HG03460 (cell line): Measurements from ENCODE around the gene MANEA.
"Not testable (repeated sequence)": the region's sequence is repeated elsewhere in the genome, so short reads cannot be mapped to it uniquely, and the experiment has no call there.

ENCODE experiments used
- ATAC-seq: cut with Tn5 transposase; IDR thresholded peaks from one replicate; pipeline ENCODE4 v1.9.1; 2021; ENCODE audit not compliant: unreplicated experiment

MANEA gene

DNA sequence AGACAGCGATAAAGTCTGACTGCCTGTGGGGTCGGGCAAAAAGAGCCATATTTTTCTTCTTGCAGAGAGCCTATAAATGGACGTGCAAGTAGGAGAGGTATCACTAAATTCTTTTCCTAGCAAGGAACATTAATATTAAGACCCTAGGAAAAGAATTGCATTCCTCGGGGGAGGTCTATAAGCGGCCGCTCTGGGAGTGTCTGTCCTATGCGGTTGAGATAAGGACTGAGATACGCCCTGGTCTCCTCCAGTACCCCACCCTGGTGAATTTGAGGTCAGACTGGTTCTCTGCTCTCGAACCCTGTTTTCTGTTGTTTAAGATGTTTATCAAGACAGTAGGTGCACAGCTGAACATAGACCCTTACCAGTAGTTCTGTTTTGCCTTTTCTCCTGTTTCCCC is 6.9 kb downstream of the MANEA start:
- ATAC-seq, result not testable (repeated sequence)

DNA sequence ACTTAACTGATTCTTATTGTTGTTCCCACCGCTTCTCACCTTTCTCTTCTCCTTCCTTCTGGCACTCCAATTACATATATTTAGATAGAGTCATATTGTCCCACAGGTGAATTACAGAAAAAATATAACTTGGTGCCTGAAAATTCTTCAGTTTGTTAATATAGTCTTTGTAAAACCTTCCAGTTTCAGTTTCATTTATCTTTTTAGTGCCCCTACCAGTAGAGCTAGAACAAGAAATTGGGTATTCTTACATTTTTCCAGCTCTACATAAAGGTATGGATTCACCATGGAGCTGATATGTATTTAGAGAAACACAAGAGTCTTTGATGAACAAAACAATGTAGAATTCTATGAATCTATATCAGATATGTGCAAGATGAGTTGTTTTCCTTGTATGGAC is 10.7 kb downstream of the MANEA start:
- no peak for ATAC-seq

DNA sequence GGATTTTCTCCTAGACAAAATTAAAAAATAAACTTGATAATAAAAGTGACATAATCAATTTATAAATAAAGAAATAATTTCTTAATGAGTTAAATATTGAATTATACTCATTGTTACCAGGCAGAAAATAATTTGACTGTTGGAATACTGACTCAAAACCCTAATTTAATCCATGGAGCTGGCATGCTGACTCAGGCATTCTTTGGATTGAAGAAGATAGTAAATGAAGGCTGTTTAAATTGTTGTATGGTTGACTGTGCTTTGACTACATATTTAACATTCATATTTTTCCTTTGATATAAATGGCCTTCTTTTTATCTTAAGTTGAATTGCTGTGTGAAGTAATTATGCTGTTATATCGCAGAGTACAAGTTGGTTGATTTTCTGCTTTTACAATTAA is 11.7 kb downstream of the MANEA start:
- ATAC-seq, result no peak

DNA sequence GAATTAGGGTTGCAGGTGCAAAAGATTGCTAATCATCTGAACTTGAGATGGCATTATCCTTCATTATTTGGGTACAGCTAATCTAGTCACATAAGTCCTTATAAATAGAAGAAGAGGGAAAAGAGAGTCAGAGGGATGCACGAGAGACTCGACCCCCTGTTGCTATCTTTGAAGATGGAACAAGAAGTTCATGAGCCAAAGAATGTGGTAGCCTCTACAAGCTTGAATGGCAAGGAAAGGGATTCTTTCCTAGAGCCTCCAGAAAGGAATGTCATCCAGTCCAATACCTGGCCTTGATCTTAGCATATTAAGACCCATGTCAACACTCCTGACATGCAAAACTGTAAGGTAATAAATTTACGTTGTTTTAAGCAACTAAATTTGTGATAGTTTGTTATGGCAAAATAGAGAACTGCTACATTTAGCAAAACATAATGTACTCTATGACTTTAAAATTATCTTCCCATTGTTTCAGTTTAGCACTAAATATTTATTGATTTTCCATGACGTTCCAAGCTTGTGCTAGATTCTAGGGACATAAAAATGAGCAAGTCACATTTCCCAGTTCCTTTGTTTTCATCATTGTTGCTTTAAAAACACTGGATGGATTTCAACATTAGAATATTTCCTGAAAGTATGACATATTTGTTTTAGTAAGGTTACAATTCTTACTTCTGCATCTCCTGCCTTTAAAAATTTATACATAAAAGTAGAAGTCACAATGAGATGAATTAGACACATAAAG is 12.7 kb downstream of the MANEA start:
- no peak for ATAC-seq

DNA sequence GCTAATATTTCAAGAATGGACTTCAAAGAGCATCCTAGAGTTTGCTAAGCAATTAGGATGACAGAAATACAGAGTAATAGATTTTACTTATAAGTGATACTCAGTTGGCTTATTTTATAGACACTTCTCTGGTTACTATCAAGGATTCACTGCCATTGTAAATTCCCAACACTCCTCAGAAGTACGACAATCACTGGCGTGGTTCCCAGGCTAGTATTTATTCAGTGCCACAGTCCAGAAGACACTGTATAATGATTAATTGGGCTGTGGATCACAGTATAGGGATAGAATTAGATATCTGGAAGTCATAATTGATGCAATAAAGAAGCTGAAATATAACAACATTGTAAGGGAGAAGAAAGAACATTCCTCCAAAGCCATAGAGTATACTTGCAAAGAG is 15.7 kb downstream of the MANEA start:
- no peak for ATAC-seq

DNA sequence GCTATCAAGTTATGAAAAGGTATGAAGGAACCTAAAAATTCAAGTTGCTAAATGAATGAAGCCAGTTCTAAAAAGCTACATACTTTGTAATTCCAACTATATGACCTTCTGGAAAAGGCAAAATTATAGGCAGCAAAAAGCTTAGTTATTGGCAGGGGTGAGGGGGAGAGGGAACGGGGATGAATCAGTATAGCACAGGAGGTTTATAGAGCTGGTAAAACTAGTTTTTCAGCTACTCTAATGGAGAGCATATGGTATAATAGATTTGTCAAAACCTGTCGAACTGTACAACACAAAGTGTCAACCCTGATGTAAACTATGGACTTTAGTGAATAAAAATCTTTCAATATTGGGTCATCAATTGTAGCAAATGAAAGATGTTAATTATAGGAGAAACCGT is 18.7 kb downstream of the MANEA start:
- no peak for ATAC-seq

DNA sequence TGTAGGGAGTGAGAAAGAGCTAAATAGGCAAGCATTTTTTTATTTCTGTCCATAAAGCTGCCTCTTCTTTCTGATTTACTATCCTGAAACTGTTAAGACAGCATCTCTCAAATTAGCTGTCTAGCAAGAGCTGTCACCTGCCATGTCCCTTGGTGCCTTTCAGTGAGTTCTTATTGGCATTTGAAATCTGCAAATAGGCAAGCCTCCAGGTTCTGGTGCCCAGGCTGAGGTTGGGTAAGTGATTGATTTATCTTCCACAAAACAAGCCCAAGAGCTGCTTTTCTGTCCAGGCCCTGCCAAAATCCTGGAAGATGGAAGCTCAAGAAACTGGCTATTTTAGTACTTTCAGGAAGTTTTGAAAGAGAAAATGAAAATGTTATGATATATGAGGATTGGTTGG is 22.4 kb downstream of the MANEA start:
- no peak for ATAC-seq

DNA sequence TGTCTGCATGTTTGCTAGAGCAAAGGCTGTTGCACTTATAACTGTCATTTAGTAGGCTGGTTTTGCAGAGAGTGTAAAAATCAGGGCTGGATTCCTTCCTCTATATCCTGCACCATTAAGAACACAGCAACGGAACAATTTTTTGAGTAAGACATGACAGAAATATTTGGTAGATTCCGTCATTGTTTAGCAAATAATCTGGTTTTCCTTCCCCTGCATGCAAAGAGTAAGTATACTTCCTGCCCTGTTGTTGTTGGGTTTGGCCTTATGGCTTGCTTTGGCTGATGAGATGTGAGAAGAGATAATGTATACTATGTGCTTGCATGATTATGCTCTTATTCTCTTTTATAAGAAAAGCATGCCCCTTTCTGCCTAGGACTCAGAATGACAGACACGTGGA is 23.8 kb downstream of the MANEA start:
- ATAC-seq, result no peak

DNA sequence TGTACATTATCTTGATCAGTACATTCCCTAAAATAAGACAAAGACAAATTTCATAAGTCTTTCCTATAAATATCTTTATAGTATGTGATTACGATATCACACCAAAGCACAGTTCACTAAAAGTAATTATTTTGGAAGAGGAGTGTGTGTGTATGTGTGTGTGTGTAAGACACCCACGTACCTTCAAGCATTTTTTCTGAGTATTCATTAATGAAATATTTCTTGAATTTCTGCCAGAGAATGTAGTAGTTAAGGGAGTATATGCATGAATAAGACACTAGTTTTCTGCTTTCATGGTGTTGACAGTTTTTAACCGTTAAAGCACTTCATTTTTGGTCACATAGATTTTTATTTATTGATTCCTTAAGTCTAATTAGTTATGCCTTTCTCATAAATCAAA is 36.8 kb downstream of the MANEA start:
- no peak for ATAC-seq

DNA sequence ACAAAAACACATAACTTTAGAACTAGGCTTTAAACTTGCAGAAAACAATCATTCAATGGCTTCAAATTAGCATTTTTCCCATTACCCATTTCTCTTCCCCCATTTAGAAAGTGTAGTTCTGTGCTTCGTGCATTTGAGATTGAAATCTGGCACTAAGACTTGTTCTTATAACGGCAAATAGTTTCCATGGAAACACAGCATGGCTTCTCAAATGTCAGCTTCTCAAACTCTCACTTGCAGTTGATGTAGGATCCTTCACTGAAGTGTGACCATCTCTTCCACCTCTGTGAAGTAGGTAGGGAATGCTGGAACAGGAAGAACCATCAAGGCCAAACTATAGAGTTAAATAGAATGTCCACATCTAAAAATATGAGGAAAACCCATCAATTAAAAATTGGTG is 52.2 kb downstream of the MANEA start:
- no peak for ATAC-seq

DNA sequence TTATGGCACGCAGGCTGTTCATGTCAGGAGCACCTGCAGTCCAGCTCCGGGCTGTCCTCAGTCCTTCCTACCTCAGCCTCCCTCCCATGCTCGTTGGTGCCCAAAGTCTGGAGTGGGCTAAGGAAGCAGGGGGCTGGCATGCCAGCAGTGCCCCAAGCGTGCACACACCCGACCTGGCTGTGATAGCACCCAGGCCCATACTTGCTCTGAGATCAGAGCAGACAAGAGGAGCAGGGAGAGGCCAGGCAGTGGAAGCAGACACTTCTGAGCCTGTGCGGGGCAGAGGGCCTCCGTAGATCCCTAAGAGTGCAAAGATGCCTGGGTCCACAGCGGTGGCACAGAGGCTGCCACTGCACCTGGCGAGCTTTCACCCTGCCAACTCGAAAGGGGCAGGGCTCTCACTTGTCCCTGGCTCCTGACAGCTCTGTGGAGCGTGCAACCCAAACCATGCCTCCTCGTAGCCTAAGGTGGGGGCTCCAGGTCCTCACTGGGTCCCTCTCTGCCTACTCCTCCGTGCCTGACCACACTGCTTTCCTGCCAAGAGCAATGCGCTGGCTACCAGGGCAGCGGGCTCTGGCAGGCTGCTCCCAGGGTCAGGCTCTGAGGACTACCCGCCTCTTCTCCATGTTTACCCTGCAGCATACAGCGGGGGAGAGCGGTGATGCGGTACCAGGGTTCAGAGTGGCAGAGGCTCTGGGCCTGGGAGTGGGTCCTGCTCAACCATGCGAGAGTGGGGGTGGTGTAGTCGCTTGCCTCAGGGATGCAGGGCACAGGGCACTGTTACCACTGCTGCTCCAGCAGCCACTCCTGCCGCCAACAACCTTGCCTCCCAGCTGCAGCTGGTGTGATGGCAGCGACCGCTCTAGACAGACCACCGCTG is 59.5 kb downstream of the MANEA start:
- no peak for ATAC-seq

DNA sequence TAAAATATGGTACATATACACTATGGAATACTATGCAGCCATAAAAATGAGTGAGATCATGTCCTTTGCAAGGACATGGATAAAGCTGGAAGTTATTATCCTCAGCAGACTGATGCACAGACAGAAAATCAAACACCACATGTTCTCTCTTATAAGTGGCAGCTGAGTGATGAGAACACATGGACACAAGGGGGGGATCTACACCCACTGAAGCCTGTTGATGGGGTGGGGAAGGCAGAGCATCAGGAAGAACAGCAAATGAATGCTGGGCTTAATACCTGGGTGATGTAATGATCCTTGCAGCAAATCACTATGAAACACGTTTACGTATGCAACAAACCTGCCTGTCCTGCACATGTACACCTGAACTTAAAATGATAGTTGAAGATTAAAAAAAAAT is 71.3 kb downstream of the MANEA start:
- no peak for ATAC-seq

DNA sequence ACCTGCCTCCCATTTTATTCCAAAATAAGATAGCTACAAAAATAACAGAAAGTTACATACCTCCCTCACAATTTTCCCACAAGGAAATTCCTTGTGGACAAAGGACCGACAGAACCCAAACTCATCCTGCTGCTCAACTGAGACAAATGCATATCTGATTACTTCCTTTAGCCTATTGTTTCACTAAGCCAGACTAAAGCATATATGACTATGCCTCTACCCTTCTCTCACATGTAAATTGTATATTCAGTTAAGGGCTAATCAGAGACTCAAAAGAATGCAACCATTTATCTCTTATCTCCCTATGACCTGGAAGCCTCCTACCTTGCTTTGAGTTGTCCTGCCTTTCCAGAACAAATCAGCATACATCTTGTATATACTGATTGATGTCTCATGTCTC is 72.1 kb downstream of the MANEA start:
- no peak for ATAC-seq

DNA sequence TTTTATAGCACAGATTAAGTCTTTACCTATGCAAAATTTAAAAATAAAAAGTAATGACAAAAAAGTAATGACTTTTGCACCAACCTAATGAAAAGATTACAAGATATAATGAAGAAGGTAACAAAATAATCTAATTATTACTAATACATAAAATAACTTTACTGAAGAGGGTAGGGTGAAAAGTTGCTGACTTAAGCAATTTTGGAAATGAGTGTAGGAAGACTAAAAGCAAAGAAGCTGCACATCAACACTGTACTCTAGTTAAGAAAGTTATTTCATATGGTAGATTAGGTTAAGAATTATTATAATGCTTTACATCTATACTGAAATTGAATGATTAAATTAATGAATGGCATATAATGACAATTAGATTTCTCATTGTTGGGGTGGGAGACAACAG is 76.8 kb downstream of the MANEA start:
- ATAC-seq, result no peak

DNA sequence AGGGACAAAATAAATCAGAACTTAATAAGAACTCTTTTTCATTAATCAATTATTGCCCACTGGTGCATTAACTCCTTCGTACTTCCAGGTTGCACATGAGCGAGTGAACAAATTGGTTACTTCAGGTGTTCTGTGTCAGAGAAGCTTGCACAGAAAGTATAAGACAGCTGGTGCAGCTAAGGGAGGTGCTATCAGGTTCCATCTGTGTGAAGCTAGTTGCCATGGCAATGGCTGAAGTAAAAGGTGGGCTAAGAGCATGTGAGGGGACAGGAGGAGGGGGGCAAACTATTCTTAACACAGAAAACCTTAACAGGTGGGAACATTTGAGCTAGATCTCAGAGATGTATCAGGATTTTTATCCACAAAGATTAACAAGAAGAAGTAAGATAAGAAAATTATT is 81.6 kb downstream of the MANEA start:
- ATAC-seq, result no peak
